Colonic mucosa (tissue), 4 donors: ENCODE measurements around the gene TSPAN2. TPM values are rescaled to one million over a fixed set of nuclear protein-coding genes. Genes with fewer than 3 reads are reported as not detected.

Experiments used
- DNase-seq: peaks from one replicate; pipeline ENCODE4 v3.0.0-alpha.2; 2020
- H3K27ac ChIP-seq: fragments of 200-600 bp; one replicate; pipeline ENCODE4 v1.8.0; 2021
- H3K27me3 ChIP-seq: fragments of 200-600 bp; one replicate; pipeline ENCODE4 v1.8.0; 2021
- H3K36me3 ChIP-seq: fragments of 200-600 bp; one replicate; pipeline ENCODE4 v1.8.0; 2021
- H3K4me1 ChIP-seq: fragments of 200-600 bp; one replicate; pipeline ENCODE4 v1.8.0; 2021; ENCODE audit warnings: mild to moderate bottlenecking
- H3K4me3 ChIP-seq: fragments of 200-600 bp; one replicate; pipeline ENCODE4 v1.8.0; 2021
- H3K9ac ChIP-seq, 2 donors: one replicate each; pipeline ENCODE4 v1.7.0; 2013; ENCODE audit warnings: control low read depth in 2 of 2, low read depth in 2 of 2, low read length in 2 of 2
- H3K9me3 ChIP-seq: fragments of 200-600 bp; one replicate; pipeline ENCODE4 v1.8.0; 2021
- CTCF ChIP-seq: fragments of 200-600 bp; IDR thresholded peaks from one replicate; pipeline ENCODE4 v1.8.0; 2022; ENCODE audit warnings: antibody characterized with exemption, mild to moderate bottlenecking
- intact Hi-C: fragments of 100-400 bp; cut with DNase I; formaldehyde crosslinking; loops from one replicate; pipeline ENCODE4 v1.14.1; 2022
- total RNA-seq, 2 donors: library from RNA; stranded (reverse); fragmentation: NEBNext Ultra II Directional in 1 of 2; extraction: Animal tissue kit (Norgen Biotek cat#: 25700) in 1 of 2; gene quantifications; one replicate each; pipeline ENCODE4 v1.2.1, GENCODE V29; 2021
- donor health status: healthy.
- donor health status: DM: no; HTN: no; CAD: no.
- donor health status: DM: no; HTN: no; CAD: no.

Gene TSPAN2
- total RNA-seq, 2 donors from 2014 or later, result 2.1 to 14.6 TPM

GRCh38 chr1:115077286-115077983, 11.9 kb downstream of the TSPAN2 start:
- no peak for TF ChIP-seq CTCF
- H3K4me1 ChIP-seq, result no peaks in the 10 kb centered on the region
- no peaks in the 10 kb centered on the region for H3K27me3 ChIP-seq
- H3K4me3 ChIP-seq, result no peak overlapping the region
- H3K27ac ChIP-seq, result no peak overlapping the region
- no peak for DNase-seq
- H3K9ac ChIP-seq, result no peak overlapping the region
- H3K9me3 ChIP-seq, result no peaks in the 10 kb centered on the region
- intact Hi-C loops, result no loop called here
- H3K36me3 ChIP-seq, result no peaks in the 10 kb centered on the region

DNA sequence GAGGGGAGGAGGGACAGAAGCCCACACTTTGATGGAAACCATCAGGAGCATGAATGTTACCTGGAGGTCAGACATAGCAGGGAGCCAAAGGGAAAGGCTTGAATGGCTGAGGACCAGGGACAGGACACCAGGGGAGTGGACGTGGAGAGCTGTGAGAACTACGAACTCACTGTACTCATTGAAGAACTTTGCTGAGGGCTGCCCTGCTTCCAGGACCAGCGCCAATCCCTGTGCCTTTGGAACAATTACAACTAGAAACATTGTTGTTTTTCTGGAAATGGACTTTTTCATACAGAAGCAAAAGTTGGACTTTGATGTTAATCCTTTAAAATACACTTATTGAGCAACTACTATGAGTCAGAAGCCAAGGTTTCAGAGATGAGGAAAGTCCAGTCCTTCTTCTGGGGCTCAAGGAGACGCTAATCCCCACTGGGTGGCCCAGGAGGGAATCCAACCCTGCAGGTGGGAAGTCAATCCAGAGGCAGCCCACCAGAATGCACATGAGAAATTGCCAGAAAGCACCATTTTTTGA, 12.9 kb downstream of the TSPAN2 start:
- DNase-seq, result no peak
- intact Hi-C loops, result no loop called here
- no peak overlapping the region for H3K9ac ChIP-seq
- no peaks in the 10 kb centered on the region for H3K4me1 ChIP-seq
- no peaks in the 10 kb centered on the region for H3K36me3 ChIP-seq
- no peak for TF ChIP-seq CTCF
- H3K4me3 ChIP-seq, result no peak overlapping the region
- no peaks in the 10 kb centered on the region for H3K27me3 ChIP-seq
- H3K27ac ChIP-seq, result no peak overlapping the region
- H3K9me3 ChIP-seq, result no peaks in the 10 kb centered on the region

GRCh38 chr1:115074839-115075534, 14.3 kb downstream of the TSPAN2 start:
- no peak for TF ChIP-seq CTCF
- no peak for DNase-seq
- H3K27ac ChIP-seq, result no peak overlapping the region
- no peaks in the 10 kb centered on the region for H3K9me3 ChIP-seq
- no peak overlapping the region for H3K9ac ChIP-seq
- no peaks in the 10 kb centered on the region for H3K36me3 ChIP-seq
- intact Hi-C loops, result no loop called here
- H3K4me1 ChIP-seq, result no peaks in the 10 kb centered on the region
- H3K27me3 ChIP-seq, result no peaks in the 10 kb centered on the region
- H3K4me3 ChIP-seq, result no peak overlapping the region

DNA sequence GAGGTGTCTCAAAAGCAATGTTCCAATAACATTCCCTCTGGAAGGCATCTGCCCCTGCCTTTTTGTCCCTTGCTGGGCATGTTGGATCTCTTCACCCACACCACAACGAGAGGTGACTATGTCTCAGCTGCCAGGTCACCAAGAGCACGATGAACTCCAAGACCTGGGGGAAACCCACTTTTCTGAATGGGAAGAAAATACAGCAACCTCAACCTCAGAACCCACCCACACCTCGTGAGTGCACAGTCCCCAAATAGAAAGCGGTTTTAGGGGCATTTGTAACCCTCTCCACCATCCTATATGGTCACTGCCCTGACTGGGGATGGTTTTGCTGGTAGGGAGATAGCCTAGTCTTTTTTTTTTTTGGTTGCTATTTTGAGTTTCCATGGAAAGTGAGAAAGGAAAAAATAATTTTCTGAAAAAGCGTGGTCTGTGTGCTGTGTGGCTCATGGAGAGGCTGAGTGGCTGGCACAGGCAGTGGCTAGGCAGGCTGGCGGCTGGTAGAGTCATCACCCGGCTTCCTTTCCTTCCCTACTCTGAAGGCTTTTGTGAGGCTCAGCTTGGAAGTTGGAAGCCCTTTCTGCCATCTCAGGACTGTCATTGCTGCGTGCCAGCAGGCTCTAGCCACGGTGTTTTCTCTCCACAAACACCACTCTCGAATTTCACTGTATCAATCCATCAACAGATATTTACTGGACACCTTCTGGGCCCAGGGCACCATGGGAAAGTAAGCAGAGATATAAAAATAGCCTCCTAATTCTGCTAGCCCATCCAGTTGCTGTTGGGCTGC, 15.8 kb downstream of the TSPAN2 start:
- H3K36me3 ChIP-seq, result no peaks in the 10 kb centered on the region
- intact Hi-C loops, result no loop called here
- no peak overlapping the region for H3K27ac ChIP-seq
- no peaks in the 10 kb centered on the region for H3K9me3 ChIP-seq
- no peaks in the 10 kb centered on the region for H3K27me3 ChIP-seq
- H3K4me3 ChIP-seq, result no peak overlapping the region
- H3K9ac ChIP-seq, result no peak overlapping the region
- H3K4me1 ChIP-seq, result no peaks in the 10 kb centered on the region
- TF ChIP-seq CTCF, result no peak
- DNase-seq, result no peak

GRCh38 chr1:115071012-115071664, 18.2 kb downstream of the TSPAN2 start:
- no peak for TF ChIP-seq CTCF
- Histone ChIP-seq H3K27me3 (no peaks in the 10 kb centered on the region), H3K36me3 (no peaks in the 10 kb centered on the region), H3K9ac (no peak overlapping the region), H3K4me1 (no peaks in the 10 kb centered on the region), H3K9me3 (no peaks in the 10 kb centered on the region), H3K4me3 (no peak overlapping the region), H3K27ac (no peak overlapping the region)
- no peak for DNase-seq
- intact Hi-C loops, result no loop called here
